H1 (cell line): ENCODE results near the gene PHOX2A. TPM values are rescaled to one million over a fixed set of nuclear protein-coding genes. Genes with fewer than 3 reads are reported as not detected.

Experiments
- CTCF ChIA-PET: fragments of 300-600 bp; sonication (Branson Sonifier 250); formaldehyde crosslinking; loops from one replicate; lab custom pipeline; 2021; ENCODE audit not compliant: partially characterized antibody; lab: Charles Lee
- POLR2A ChIA-PET: fragments of 300-600 bp; sonication (Branson Sonifier 250); formaldehyde crosslinking; loops from one replicate; lab custom pipeline; 2021; ENCODE audit warnings: inconsistent platforms; ENCODE audit not compliant: partially characterized antibody; lab: Charles Lee
- DNase-seq, 2 experiments: peaks; one replicate each; pipeline versions ENCODE4 v3.0.0 to v3.0.0-alpha.2; 2010 to 2022; ENCODE audit warnings: low spot score in 2 of 2, low read depth in 1 of 2, mixed read lengths in 1 of 2
- FAIRE-seq: peaks from 2 replicates; lab custom pipeline; 2011; peaks lifted over from hg19 to GRCh38; lab: Jason Lieb, UNC
- H2AFZ ChIP-seq: 2 replicates; pipeline ENCODE4 v1.8.1; 2012; ENCODE audit warnings: low read length, inconsistent platforms
- H2AK5ac ChIP-seq: 2 replicates; pipeline ENCODE4 v1.6.1; 2013; ENCODE audit warnings: low read depth, low read length
- H2BK120ac ChIP-seq: replicated peaks from 2 replicates; pipeline ENCODE3; 2013; ENCODE audit warnings: low read depth, low read length, inconsistent platforms
- H2BK12ac ChIP-seq: 2 replicates; pipeline ENCODE4 v1.6.1; 2013; ENCODE audit warnings: low read depth, low read length
- H2BK15ac ChIP-seq: 2 replicates; pipeline ENCODE4 v1.6.1; 2013; ENCODE audit warnings: low read length
- H2BK20ac ChIP-seq: 2 replicates; pipeline ENCODE4 v1.6.1; 2013; ENCODE audit warnings: low read length
- H2BK5ac ChIP-seq: 2 replicates; pipeline ENCODE4 v1.6.1; 2013; ENCODE audit warnings: low read depth, low read length
- H3K14ac ChIP-seq: 2 replicates; pipeline ENCODE4 v1.6.1; 2013; ENCODE audit warnings: inconsistent platforms; ENCODE audit not compliant: insufficient read length
- H3K18ac ChIP-seq: 2 replicates; pipeline ENCODE4 v1.6.1; 2013; ENCODE audit warnings: low read length; ENCODE audit errors: extremely low read depth
- H3K23ac ChIP-seq: 2 replicates; pipeline ENCODE4 v1.6.1; 2013; ENCODE audit warnings: inconsistent platforms; ENCODE audit not compliant: insufficient read length
- H3K23me2 ChIP-seq: 2 replicates; pipeline ENCODE4 v1.6.1; 2013; ENCODE audit warnings: low read depth, low read length
- H3K27ac ChIP-seq: 2 replicates; pipeline ENCODE4 v1.6.1; 2011; ENCODE audit warnings: low read depth, low read length, inconsistent platforms
- H3K27me3 ChIP-seq, 4 experiments: replicated peaks in 1 of 4; 1 replicate in 1 of 4; 2 replicates in 3 of 4; pipeline versions ENCODE4 v1.6.1 to v1.8.1; 2011 to 2013; ENCODE audit warnings: low read length in 3 of 4, mild to moderate bottlenecking in 3 of 4, inconsistent platforms in 2 of 4, mixed read lengths in 2 of 4, moderate library complexity in 1 of 4; ENCODE audit not compliant: control insufficient read depth in 3 of 4, insufficient read depth in 3 of 4; ENCODE audit errors: extremely low read depth in 1 of 4
- H3K36me3 ChIP-seq, 4 experiments: 2 replicates each; pipeline versions ENCODE4 v1.6.1 to v1.8.1; 2011 to 2013; ENCODE audit warnings: mild to moderate bottlenecking in 4 of 4, low read length in 3 of 4, moderate library complexity in 2 of 4, control low read depth in 1 of 4, inconsistent platforms in 1 of 4; ENCODE audit not compliant: insufficient read depth in 4 of 4, control insufficient read depth in 2 of 4
- H3K4ac ChIP-seq: replicated peaks from 2 replicates; pipeline ENCODE3; 2013; ENCODE audit warnings: low read length, low read depth, mixed read lengths, inconsistent platforms; ENCODE audit not compliant: insufficient read length
- H3K4me1 ChIP-seq, 4 experiments: replicated peaks in 1 of 4; 1 replicate in 1 of 4; 2 replicates in 3 of 4; pipeline versions ENCODE4 v1.6.1 to v1.8.1; 2011 to 2013; ENCODE audit warnings: low read length in 3 of 4, inconsistent platforms in 2 of 4, mixed read lengths in 1 of 4; ENCODE audit not compliant: insufficient read depth in 4 of 4, control insufficient read depth in 3 of 4
- H3K4me2 ChIP-seq, 2 experiments: 2 replicates each; pipeline versions ENCODE4 v1.6.1 to v1.8.1; 2011 to 2013; ENCODE audit warnings: low read depth in 2 of 2, low read length in 2 of 2, control low read depth in 1 of 2, inconsistent platforms in 1 of 2, mild to moderate bottlenecking in 1 of 2; ENCODE audit not compliant: insufficient read depth in 1 of 2
- H3K4me3 ChIP-seq, 4 experiments: fragments of 200-600, 300-600 bp in 1 of 4; sonication (generic), shearing (Covaris generic), sonication (Bioruptor Twin) in 1 of 4; 2 replicates each; pipeline versions ENCODE4 v1.5.1 to v1.8.1; 2011 to 2016; ENCODE audit warnings: low read length in 4 of 4, low read depth in 3 of 4, control low read depth in 2 of 4, inconsistent platforms in 2 of 4, mild to moderate bottlenecking in 2 of 4, mixed read lengths in 1 of 4, moderate library complexity in 1 of 4; ENCODE audit not compliant: insufficient read depth in 2 of 4; ENCODE audit errors: extremely low read depth in 1 of 4
- H3K56ac ChIP-seq: replicated peaks from 2 replicates; pipeline ENCODE3; 2013; ENCODE audit warnings: low read depth, mild to moderate bottlenecking, mixed read lengths, low read length, inconsistent platforms; ENCODE audit not compliant: insufficient read length
- H3K79me1 ChIP-seq: 2 replicates; pipeline ENCODE4 v1.6.1; 2013; ENCODE audit warnings: low read depth, low read length, control low read depth
- H3K79me2 ChIP-seq, 2 experiments: 2 replicates each; pipeline versions ENCODE4 v1.6.1 to v1.8.1; 2012 to 2013; ENCODE audit warnings: low read length in 2 of 2, mild to moderate bottlenecking in 2 of 2, inconsistent platforms in 1 of 2; ENCODE audit not compliant: insufficient read depth in 2 of 2, control insufficient read depth in 1 of 2
- H3K9ac ChIP-seq, 4 experiments: replicated peaks in 1 of 4; 1 replicate in 1 of 4; 2 replicates in 3 of 4; pipeline versions ENCODE4 v1.6.1 to v1.8.1; 2011 to 2013; ENCODE audit warnings: low read depth in 3 of 4, low read length in 3 of 4, control low read depth in 2 of 4, mild to moderate bottlenecking in 2 of 4, moderate library complexity in 2 of 4, inconsistent platforms in 1 of 4; ENCODE audit errors: extremely low read depth in 1 of 4
- H3K9me3 ChIP-seq, 2 experiments: 2 replicates each; pipeline versions ENCODE4 v1.6.1 to v1.8.1; 2012 to 2013; ENCODE audit warnings: mild to moderate bottlenecking in 2 of 2, moderate library complexity in 2 of 2, control low read depth in 1 of 2, inconsistent platforms in 1 of 2, low read depth in 1 of 2, low read length in 1 of 2, mixed read lengths in 1 of 2; ENCODE audit not compliant: insufficient read depth in 2 of 2
- H4K20me1 ChIP-seq, 2 experiments: replicated peaks in 1 of 2; 2 replicates each; pipeline versions ENCODE3 to v1.8.1; 2011 to 2013; ENCODE audit warnings: inconsistent platforms in 2 of 2, low read length in 2 of 2, mild to moderate bottlenecking in 1 of 2; ENCODE audit not compliant: insufficient read depth in 2 of 2, control insufficient read depth in 1 of 2
- H4K5ac ChIP-seq: 2 replicates; pipeline ENCODE4 v1.6.1; 2013; ENCODE audit warnings: low read length, low read depth, mixed read lengths, inconsistent platforms; ENCODE audit not compliant: insufficient read length
- H4K8ac ChIP-seq: 2 replicates; pipeline ENCODE4 v1.8.0; 2013; ENCODE audit warnings: mild to moderate bottlenecking, moderate library complexity, low read length, inconsistent platforms; ENCODE audit not compliant: insufficient read depth; ENCODE audit errors: extremely low read depth
- H4K91ac ChIP-seq: replicated peaks from 2 replicates; pipeline ENCODE3; 2013; ENCODE audit warnings: low read length, mixed read lengths, inconsistent platforms; ENCODE audit not compliant: insufficient read length
- BCL11A ChIP-seq, 2 experiments: IDR thresholded peaks; one replicate each; pipeline ENCODE4 v1.6.1; 2011; ENCODE audit warnings: low read depth in 2 of 2, low read length in 2 of 2, mild to moderate bottlenecking in 2 of 2
- CREB1 ChIP-seq: IDR thresholded peaks from 2 replicates; pipeline ENCODE4 v1.6.1; 2012; ENCODE audit warnings: inconsistent platforms
- CTCF ChIP-seq, 3 experiments: IDR thresholded peaks; 1 replicate in 2 of 3; 2 replicates in 1 of 3; pipeline versions ENCODE4 v1.5.1 to v1.6.1; 2011; ENCODE audit warnings: low read length in 3 of 3, mild to moderate bottlenecking in 3 of 3, inconsistent platforms in 2 of 3, low read depth in 1 of 3, moderate library complexity in 1 of 3; ENCODE audit not compliant: insufficient read depth in 1 of 3; ENCODE audit errors: control extremely low read depth in 1 of 3
- KDM4A ChIP-seq: IDR thresholded peaks from one replicate; pipeline ENCODE4 v1.7.1; 2012; ENCODE audit warnings: low read depth, mild to moderate bottlenecking, moderate library complexity, low read length, inconsistent platforms; ENCODE audit not compliant: severe bottlenecking
- POU5F1 ChIP-seq: IDR thresholded peaks from 2 replicates; pipeline ENCODE4 v1.6.1; 2011; ENCODE audit warnings: low read depth, mild to moderate bottlenecking, low read length, moderate library complexity
- SP1 ChIP-seq: IDR thresholded peaks from 2 replicates; pipeline ENCODE4 v1.6.1; 2011; ENCODE audit warnings: low read depth, low read length
- YY1 ChIP-seq: IDR thresholded peaks from 2 replicates; pipeline ENCODE4 v1.6.1; 2011; ENCODE audit warnings: low read depth, mild to moderate bottlenecking, low read length
- WGBS, 2 experiments: shearing (Covaris generic) in 1 of 2; methylation state at CpG; one replicate each; pipeline versions ENCODE4 v1.1.6 to v1.1.7; 2013 to 2015; ENCODE audit warnings: low lambda C conversion rate in 2 of 2, mixed read lengths in 2 of 2, inconsistent platforms in 1 of 2, low coverage in 1 of 2, missing lambda C conversion rate in 1 of 2; ENCODE audit not compliant: insufficient replicate concordance in 2 of 2, insufficient coverage in 1 of 2, insufficient read length in 1 of 2; ENCODE audit errors: extremely low coverage in 1 of 2, missing lambda C conversion rate in 1 of 2; 5-methylcytosine and 5-hydroxymethylcytosine counted together
- polyA plus RNA-seq, 7 experiments: library from polyadenylated mRNA; depleted of rRNA in 3 of 7; stranded (reverse) in 5 of 7; unstranded in 2 of 7; fragments of >200 nt in 5 of 7; fragments of 200-250 nt in 2 of 7; gene quantifications; 1 replicate in 5 of 7; 2 replicates in 1 of 7; 4 replicates in 1 of 7; pipeline versions ENCODE4 v1.2.1 to v1.2.3, GENCODE V29; 2011 to 2013; ENCODE audit warnings: missing spikeins in 2 of 7, mixed read lengths in 2 of 7
- total RNA-seq: library from RNA; stranded (reverse); fragmentation: NEBNext Ultra II Directional; extraction: Animal tissue kit (Norgen Biotek cat#: 25700); gene quantifications from 2 replicates; pipeline ENCODE4 v1.2.1, GENCODE V29; 2021

PHOX2A gene
- total and polyA plus RNA-seq, 2 of the 8 experiments (the other 6 are each of a cell fraction or from before 2014, with no cell fraction given): 0.67 TPM; not detected in 1

GRCh38 chr11:72263361-72263760, 19.4 kb upstream of the PHOX2A start:
- Histone ChIP-seq H4K8ac (no peak overlapping the region), H3K23me2 (no peaks in the 10 kb centered on the region), H3K79me1 (no peaks in the 10 kb centered on the region), H3K18ac (no peak overlapping the region), H4K91ac (no peak overlapping the region), H2AK5ac (no peak overlapping the region), H2BK20ac (no peak overlapping the region), H2BK15ac (no peak overlapping the region), H3K79me2 (no peaks in the 10 kb centered on the region), H2AFZ (no peak overlapping the region), H3K27ac (no peak overlapping the region), H3K36me3 (no peaks in the 10 kb centered on the region), H2BK5ac (no peak overlapping the region), H3K23ac (no peak overlapping the region), H3K4me3 (no peak overlapping the region), H3K4ac (no peak overlapping the region), H3K14ac (no peak overlapping the region), H3K27me3 (no peaks in the 10 kb centered on the region; a peak in 1 of 7 replicates), H4K5ac (no peak overlapping the region), H2BK120ac (no peak overlapping the region), H3K9me3 (no peaks in the 10 kb centered on the region), H4K20me1 (no peaks in the 10 kb centered on the region), H3K9ac (no peak overlapping the region), H3K4me2 (no peak overlapping the region), H3K4me1 (peaks cover 0 to 4% (median 0%) of the 10 kb centered on the region in 4 experiments; a peak in 1 of 7 replicates), H2BK12ac (no peak overlapping the region), H3K56ac (no peak overlapping the region)
- ChIA-PET POLR2A (no interaction called here), CTCF (no interaction called here)
- 86% methylated on average over 4 of the region's 4 CpGs; no CpG with 5 or more reads in 1 of the 2 experiments for WGBS, 2 experiments
- DNase-seq (no peak), FAIRE-seq (no peak)
- TF ChIP-seq YY1 (no peak), SP1 (no peak), BCL11A (IDR thresholded peaks at IDR 0.05; ENCODE audit: low read depth in 2 of 2, low read length in 2 of 2) (no peak), POU5F1 (no peak), CTCF (IDR thresholded peaks at IDR 0.05; ENCODE audit: control extremely low read depth in 1 of 3, insufficient read depth in 1 of 3, low read depth in 1 of 3, low read length in 3 of 3) (no peak), CREB1 (no peak), KDM4A (no peak)
